Muscle layer of colon (tissue), 2 donors: ENCODE measurements around the gene SCFD2.
"Not testable (repeated sequence)": the region's sequence is repeated elsewhere in the genome, so short reads cannot be mapped to it uniquely, and the experiment has no call there.

Experiments
- H3K27ac ChIP-seq: one replicate; pipeline ENCODE4 v1.7.0; 2013; ENCODE audit warnings: low read depth, mild to moderate bottlenecking, low read length, moderate library complexity
- H3K27me3 ChIP-seq, 2 donors: one replicate each; pipeline ENCODE4 v1.7.0; 2013; ENCODE audit warnings: low read length in 2 of 2, mild to moderate bottlenecking in 2 of 2; ENCODE audit not compliant: insufficient read depth in 2 of 2, control insufficient read depth in 1 of 2
- H3K36me3 ChIP-seq: one replicate; pipeline ENCODE4 v1.7.0; 2013; ENCODE audit warnings: mild to moderate bottlenecking, low read length; ENCODE audit not compliant: insufficient read depth
- H3K4me1 ChIP-seq: one replicate; pipeline ENCODE4 v1.7.0; 2013; ENCODE audit warnings: mild to moderate bottlenecking, low read length; ENCODE audit not compliant: insufficient read depth
- H3K4me3 ChIP-seq, 2 donors: one replicate each; pipeline ENCODE4 v1.7.0; 2013; ENCODE audit warnings: low read length in 2 of 2, low read depth in 1 of 2, mild to moderate bottlenecking in 1 of 2, moderate library complexity in 1 of 2
- H3K9ac ChIP-seq: one replicate; pipeline ENCODE4 v1.7.0; 2013; ENCODE audit warnings: low read length
- H3K9me3 ChIP-seq: one replicate; pipeline ENCODE4 v1.7.0; 2013; ENCODE audit warnings: mild to moderate bottlenecking, low read length
- donor health status: abdominal sarcoma.
- donor health status: Adenocarcinoma of cecum.

SCFD2 gene

GRCh38 chr4:52999626-53000025, 366.2 kb downstream of the SCFD2 start:
- H3K27ac ChIP-seq, result no peak overlapping the region
- no peaks in the 10 kb centered on the region for H3K36me3 ChIP-seq
- H3K9me3 ChIP-seq, result no peaks in the 10 kb centered on the region
- H3K4me1 ChIP-seq, result no peaks in the 10 kb centered on the region
- no peak overlapping the region for H3K4me3 ChIP-seq
- H3K27me3 ChIP-seq, result no peaks in the 10 kb centered on the region
- no peak overlapping the region for H3K9ac ChIP-seq

- peaks cover 10% of the 10 kb centered on the region for H3K4me1 ChIP-seq
- no peaks in the 10 kb centered on the region for H3K36me3 ChIP-seq
- H3K9me3 ChIP-seq, result no peaks in the 10 kb centered on the region
- no peak overlapping the region for H3K27ac ChIP-seq
- no peaks in the 10 kb centered on the region for H3K27me3 ChIP-seq
- H3K9ac ChIP-seq, result no peak overlapping the region
- no peak overlapping the region for H3K4me3 ChIP-seq
Observed at GRCh38 chr4:52998413-52998812, 367.4 kb downstream of the SCFD2 start.

GRCh38 chr4:52997132-52997416, 368.8 kb downstream of the SCFD2 start:
- no peak overlapping the region for H3K27ac ChIP-seq
- H3K9me3 ChIP-seq, result no peaks in the 10 kb centered on the region
- peaks cover 10% of the 10 kb centered on the region for H3K4me1 ChIP-seq
- H3K27me3 ChIP-seq, result no peaks in the 10 kb centered on the region
- no peak overlapping the region for H3K4me3 ChIP-seq
- H3K9ac ChIP-seq, result no peak overlapping the region
- no peaks in the 10 kb centered on the region for H3K36me3 ChIP-seq

- no peak overlapping the region for H3K27ac ChIP-seq
- peaks cover 10% of the 10 kb centered on the region for H3K4me1 ChIP-seq
- no peak overlapping the region for H3K9ac ChIP-seq
- no peak overlapping the region for H3K4me3 ChIP-seq
- no peaks in the 10 kb centered on the region for H3K9me3 ChIP-seq
- no peaks in the 10 kb centered on the region for H3K36me3 ChIP-seq
- no peaks in the 10 kb centered on the region for H3K27me3 ChIP-seq
Observed at GRCh38 chr4:52996261-52997131, 369.4 kb downstream of the SCFD2 start.

GRCh38 chr4:52995360-52996030, 370.4 kb downstream of the SCFD2 start:
- Histone ChIP-seq H3K27ac (peak overlapping the region; percentile 17), H3K9me3 (no peaks in the 10 kb centered on the region), H3K9ac (no peak overlapping the region), H3K4me1 (peaks cover 10% of the 10 kb centered on the region), H3K36me3 (no peaks in the 10 kb centered on the region), H3K27me3 (no peaks in the 10 kb centered on the region), H3K4me3 (no peak overlapping the region)

- Histone ChIP-seq H3K9me3 (no peaks in the 10 kb centered on the region), H3K27ac (no peak overlapping the region), H3K27me3 (no peaks in the 10 kb centered on the region), H3K9ac (no peak overlapping the region), H3K4me3 (no peak overlapping the region), H3K36me3 (no peaks in the 10 kb centered on the region), H3K4me1 (peaks cover 10% of the 10 kb centered on the region)
Observed at GRCh38 chr4:52994567-52994966, 371.3 kb downstream of the SCFD2 start.

- H3K27me3 ChIP-seq, result no peaks in the 10 kb centered on the region
- H3K27ac ChIP-seq, result no peak overlapping the region
- H3K36me3 ChIP-seq, result no peaks in the 10 kb centered on the region
- H3K4me1 ChIP-seq, result peaks cover 10% of the 10 kb centered on the region
- no peak overlapping the region for H3K9ac ChIP-seq
- H3K9me3 ChIP-seq, result no peaks in the 10 kb centered on the region
- no peak overlapping the region for H3K4me3 ChIP-seq
Observed at GRCh38 chr4:52993771-52994170, 372.1 kb downstream of the SCFD2 start.

GRCh38 chr4:52992551-52992950, 373.3 kb downstream of the SCFD2 start:
- H3K27me3 ChIP-seq, H3K9me3 ChIP-seq, H3K27ac ChIP-seq, H3K36me3 ChIP-seq, H3K9ac ChIP-seq, H3K4me3 ChIP-seq: not testable (repeated sequence)
- H3K4me1 ChIP-seq, result peaks cover 10% of the 10 kb centered on the region

GRCh38 chr4:52991472-52991871, 374.4 kb downstream of the SCFD2 start:
- Histone ChIP-seq H3K4me1 (peaks cover 10% of the 10 kb centered on the region), H3K36me3 (no peaks in the 10 kb centered on the region), H3K27ac (no peak overlapping the region), H3K9ac (no peak overlapping the region), H3K4me3 (no peak overlapping the region), H3K27me3 (no peaks in the 10 kb centered on the region), H3K9me3 (no peaks in the 10 kb centered on the region)

- Histone ChIP-seq H3K4me1 (peaks cover 10% of the 10 kb centered on the region), H3K36me3 (no peaks in the 10 kb centered on the region), H3K9me3 (no peaks in the 10 kb centered on the region), H3K4me3 (no peak overlapping the region), H3K9ac (no peak overlapping the region), H3K27me3 (no peaks in the 10 kb centered on the region), H3K27ac (no peak overlapping the region)
Observed at GRCh38 chr4:52990706-52991105, 375.2 kb downstream of the SCFD2 start.

- peaks cover 10% of the 10 kb centered on the region for H3K4me1 ChIP-seq
- no peaks in the 10 kb centered on the region for H3K36me3 ChIP-seq
Observed at GRCh38 chr4:52989865-52990264, 376.0 kb downstream of the SCFD2 start.

More at GRCh38 chr4:52989865-52990264, 376.0 kb downstream of the SCFD2 start:
- Histone ChIP-seq H3K4me3 (no peak overlapping the region), H3K27ac (no peak overlapping the region), H3K9me3 (no peaks in the 10 kb centered on the region), H3K9ac (no peak overlapping the region), H3K27me3 (no peaks in the 10 kb centered on the region)
